ENCODE measurements around the gene STEAP1B. TPM values are rescaled to one million over a fixed set of nuclear protein-coding genes. Genes with fewer than 3 reads are reported as not detected.

Gene STEAP1B
- total RNA-seq, 1 donor = 31.8 TPM

GRCh38 chr7:22477262-22477661, 22.7 kb downstream of the STEAP1B start:
- H4K20me1 ChIP-seq (ENCODE audit: insufficient read depth, low read length) = no peaks in the 10 kb centered on the region
- DNase-seq (ENCODE audit: insufficient read length, low spot score, missing footprints) = no peak
- no peaks in the 10 kb centered on the region for H3K27me3 ChIP-seq (ENCODE audit: insufficient read depth, low read length)
- TF ChIP-seq, protein P1, sequence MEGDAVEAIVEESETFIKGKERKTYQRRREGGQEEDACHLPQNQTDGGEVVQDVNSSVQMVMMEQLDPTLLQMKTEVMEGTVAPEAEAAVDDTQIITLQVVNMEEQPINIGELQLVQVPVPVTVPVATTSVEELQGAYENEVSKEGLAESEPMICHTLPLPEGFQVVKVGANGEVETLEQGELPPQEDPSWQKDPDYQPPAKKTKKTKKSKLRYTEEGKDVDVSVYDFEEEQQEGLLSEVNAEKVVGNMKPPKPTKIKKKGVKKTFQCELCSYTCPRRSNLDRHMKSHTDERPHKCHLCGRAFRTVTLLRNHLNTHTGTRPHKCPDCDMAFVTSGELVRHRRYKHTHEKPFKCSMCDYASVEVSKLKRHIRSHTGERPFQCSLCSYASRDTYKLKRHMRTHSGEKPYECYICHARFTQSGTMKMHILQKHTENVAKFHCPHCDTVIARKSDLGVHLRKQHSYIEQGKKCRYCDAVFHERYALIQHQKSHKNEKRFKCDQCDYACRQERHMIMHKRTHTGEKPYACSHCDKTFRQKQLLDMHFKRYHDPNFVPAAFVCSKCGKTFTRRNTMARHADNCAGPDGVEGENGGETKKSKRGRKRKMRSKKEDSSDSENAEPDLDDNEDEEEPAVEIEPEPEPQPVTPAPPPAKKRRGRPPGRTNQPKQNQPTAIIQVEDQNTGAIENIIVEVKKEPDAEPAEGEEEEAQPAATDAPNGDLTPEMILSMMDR (IDR thresholded peaks at IDR 0.05; ENCODE audit: extremely low read depth, low read depth, low read length) = no peak
- H3K4me2 ChIP-seq (ENCODE audit: insufficient read depth, low read length) = no peak overlapping the region
- peaks cover 67% of the 10 kb centered on the region for H3K36me3 ChIP-seq (ENCODE audit: insufficient read depth, low read length)
- H3K4me1 ChIP-seq (ENCODE audit: insufficient read depth, low read length) = no peaks in the 10 kb centered on the region
- H2AFZ ChIP-seq (ENCODE audit: low read length) = no peak overlapping the region
- H3K27ac ChIP-seq (ENCODE audit: low read depth, low read length) = no peak overlapping the region
- peaks cover 7% of the 10 kb centered on the region for H3K79me2 ChIP-seq (ENCODE audit: insufficient read depth, low read length)
- no peak overlapping the region for H3K4me3 ChIP-seq (ENCODE audit: insufficient read depth, low read length)
- no peaks in the 10 kb centered on the region for H3K9me3 ChIP-seq (ENCODE audit: low read depth, low read length)

DNA sequence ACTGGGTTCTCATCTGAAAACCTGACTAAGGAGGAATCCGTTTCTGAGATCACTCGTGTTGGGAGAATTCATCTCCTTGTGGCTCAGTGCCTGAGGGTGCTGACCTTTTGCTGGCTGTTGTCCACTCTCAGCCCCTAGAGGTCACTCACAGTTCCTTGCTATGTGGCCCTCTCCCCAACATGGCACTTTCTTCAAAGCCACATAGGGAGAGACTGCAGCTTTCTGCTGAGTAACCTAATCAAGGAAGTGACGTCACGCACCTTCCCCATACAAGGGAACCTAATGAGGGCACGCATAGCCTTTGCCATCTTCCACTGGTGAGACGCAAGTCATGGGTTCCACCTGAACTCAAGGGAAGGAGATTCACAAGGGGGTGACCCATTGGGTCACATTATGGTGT, 23.2 kb downstream of the STEAP1B start:
- H3K9me3 ChIP-seq (ENCODE audit: low read depth, low read length) = no peaks in the 10 kb centered on the region
- no peaks in the 10 kb centered on the region for H3K27me3 ChIP-seq (ENCODE audit: insufficient read depth, low read length)
- H4K20me1 ChIP-seq (ENCODE audit: insufficient read depth, low read length) = no peaks in the 10 kb centered on the region
- TF ChIP-seq, protein P1 (IDR thresholded peaks at IDR 0.05; ENCODE audit: extremely low read depth, low read depth, low read length) = no peak
- no peak overlapping the region for H2AFZ ChIP-seq (ENCODE audit: low read length)
- peaks cover 6% of the 10 kb centered on the region for H3K79me2 ChIP-seq (ENCODE audit: insufficient read depth, low read length)
- no peak overlapping the region for H3K4me3 ChIP-seq (ENCODE audit: insufficient read depth, low read length)
- no peak for DNase-seq (ENCODE audit: insufficient read length, low spot score, missing footprints)
- peaks cover 64% of the 10 kb centered on the region for H3K36me3 ChIP-seq (ENCODE audit: insufficient read depth, low read length)
- H3K4me1 ChIP-seq (ENCODE audit: insufficient read depth, low read length) = no peaks in the 10 kb centered on the region
- H3K27ac ChIP-seq (ENCODE audit: low read depth, low read length) = no peak overlapping the region
- H3K4me2 ChIP-seq (ENCODE audit: insufficient read depth, low read length) = no peak overlapping the region

DNA sequence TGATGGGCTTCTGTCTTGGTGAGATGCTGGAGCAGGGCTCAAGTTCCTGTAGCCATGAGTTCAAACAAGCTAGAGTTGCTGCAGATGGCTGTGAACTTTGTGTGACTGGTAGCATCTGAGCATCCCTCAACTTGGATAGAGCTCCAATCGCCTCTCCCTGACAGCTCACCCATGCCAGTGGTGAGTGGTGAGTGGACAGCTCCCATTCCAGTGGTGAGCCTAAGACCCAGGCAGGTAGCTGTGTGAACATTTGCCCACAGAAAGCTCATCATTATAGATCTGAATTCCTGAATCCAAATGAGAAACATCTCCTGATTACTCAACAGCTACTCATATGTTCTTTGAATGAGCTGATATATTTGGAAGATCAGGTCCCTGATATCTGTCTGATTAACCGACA, 25.3 kb downstream of the STEAP1B start:
- TF ChIP-seq, protein P1 (IDR thresholded peaks at IDR 0.05; ENCODE audit: extremely low read depth, low read depth, low read length) = no peak
- H3K9me3 ChIP-seq (ENCODE audit: low read depth, low read length) = no peaks in the 10 kb centered on the region
- H2AFZ ChIP-seq (ENCODE audit: low read length) = no peak overlapping the region
- peaks cover 43% of the 10 kb centered on the region for H3K36me3 ChIP-seq (ENCODE audit: insufficient read depth, low read length)
- no peaks in the 10 kb centered on the region for H3K4me1 ChIP-seq (ENCODE audit: insufficient read depth, low read length)
- no peak for DNase-seq (ENCODE audit: insufficient read length, low spot score, missing footprints)
- no peak overlapping the region for H3K27ac ChIP-seq (ENCODE audit: low read depth, low read length)
- H3K79me2 ChIP-seq (ENCODE audit: insufficient read depth, low read length) = no peaks in the 10 kb centered on the region
- no peaks in the 10 kb centered on the region for H3K27me3 ChIP-seq (ENCODE audit: insufficient read depth, low read length)
- no peaks in the 10 kb centered on the region for H4K20me1 ChIP-seq (ENCODE audit: insufficient read depth, low read length)
- H3K4me2 ChIP-seq (ENCODE audit: insufficient read depth, low read length) = no peak overlapping the region
- no peak overlapping the region for H3K4me3 ChIP-seq (ENCODE audit: insufficient read depth, low read length)

DNA sequence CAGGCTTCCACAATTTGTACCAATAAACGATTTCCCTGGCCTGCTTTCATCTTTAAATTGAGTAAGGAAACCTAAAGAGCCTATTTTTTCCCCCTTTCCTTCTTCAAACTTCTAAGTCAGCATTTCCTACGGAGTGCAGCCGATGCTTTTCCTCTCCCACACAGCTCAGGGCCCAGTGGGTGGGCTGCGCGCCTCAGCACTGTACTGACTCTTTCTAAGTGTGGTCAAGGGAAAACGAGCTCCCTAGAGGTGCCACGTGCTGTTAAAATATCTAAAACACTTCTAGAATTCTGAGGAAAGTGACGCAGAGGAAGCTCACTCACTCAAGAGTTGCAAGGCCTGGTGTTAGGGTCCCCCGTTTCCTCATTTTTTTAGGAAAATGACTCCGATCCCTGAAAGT, 29.0 kb downstream of the STEAP1B start:
- Histone ChIP-seq H3K79me2 (ENCODE audit: insufficient read depth, low read length) (no peaks in the 10 kb centered on the region), H3K4me3 (ENCODE audit: insufficient read depth, low read length) (no peak overlapping the region), H3K4me2 (ENCODE audit: insufficient read depth, low read length) (no peak overlapping the region), H3K9me3 (ENCODE audit: low read depth, low read length) (no peaks in the 10 kb centered on the region), H3K36me3 (ENCODE audit: insufficient read depth, low read length) (peaks cover 20% of the 10 kb centered on the region), H3K27ac (ENCODE audit: low read depth, low read length) (no peak overlapping the region), H2AFZ (ENCODE audit: low read length) (no peak overlapping the region), H3K27me3 (ENCODE audit: insufficient read depth, low read length) (no peaks in the 10 kb centered on the region), H3K4me1 (ENCODE audit: insufficient read depth, low read length) (no peaks in the 10 kb centered on the region), H4K20me1 (ENCODE audit: insufficient read depth, low read length) (no peaks in the 10 kb centered on the region)
- DNase-seq (ENCODE audit: insufficient read length, low spot score, missing footprints) = no peak
- TF ChIP-seq, protein P1 (IDR thresholded peaks at IDR 0.05; ENCODE audit: extremely low read depth, low read depth, low read length) = no peak
